ENCODE measurements around the gene HSPA12B.

- no peak for TF ChIP-seq CTCF (IDR thresholded peaks at IDR 0.05)
- TF ChIP-seq RFX5 (IDR thresholded peaks at IDR 0.05): no peak
- no peak for TF ChIP-seq MAX (IDR thresholded peaks at IDR 0.05)
- TF ChIP-seq PHF8 (IDR thresholded peaks at IDR 0.05; ENCODE audit: borderline replicate concordance, low read depth): no peak
- TF ChIP-seq POLR2A (IDR thresholded peaks at IDR 0.05; ENCODE audit: low read length): no peak
- no peak for TF ChIP-seq ZFP36 (IDR thresholded peaks at IDR 0.05; ENCODE audit: borderline replicate concordance, partially characterized antibody)
- TF ChIP-seq SMC3 (IDR thresholded peaks at IDR 0.05): no peak
Observed at GRCh38 chr20:3757268-3757667, 24.8 kb downstream of the HSPA12B start.
